Osteoblast (primary cell): Measurements from ENCODE around the gene SIRPA. TPM values are rescaled to one million over a fixed set of nuclear protein-coding genes. Genes with fewer than 3 reads are reported as not detected.

Experiments
- DNase-seq: peaks from one replicate; pipeline ENCODE4 v3.0.0; 2011; ENCODE audit warnings: low spot score, mixed read lengths; ENCODE audit not compliant: insufficient read length; ENCODE audit errors: missing footprints
- H2AFZ ChIP-seq: 2 replicates; pipeline ENCODE4 v1.6.0; 2011; ENCODE audit warnings: mild to moderate bottlenecking, low read length
- H3K27ac ChIP-seq: 2 replicates; pipeline ENCODE4 v1.5.1; 2011; ENCODE audit warnings: mild to moderate bottlenecking, low read depth, low read length, moderate library complexity
- H3K27me3 ChIP-seq: 2 replicates; pipeline ENCODE4 v1.6.0; 2012; ENCODE audit warnings: mild to moderate bottlenecking, control low read depth, inconsistent platforms, low read length, moderate library complexity; ENCODE audit not compliant: insufficient read depth
- H3K36me3 ChIP-seq: 2 replicates; pipeline ENCODE4 v1.5.1; 2011; ENCODE audit warnings: mild to moderate bottlenecking, low read length, control low read depth, moderate library complexity; ENCODE audit not compliant: insufficient read depth
- H3K4me1 ChIP-seq: 2 replicates; pipeline ENCODE4 v1.5.1; 2011; ENCODE audit warnings: mild to moderate bottlenecking, low read length, control low read depth, moderate library complexity; ENCODE audit not compliant: insufficient read depth
- H3K4me2 ChIP-seq: 2 replicates; pipeline ENCODE4 v1.6.0; 2011; ENCODE audit warnings: mild to moderate bottlenecking, low read length; ENCODE audit not compliant: insufficient read depth
- H3K4me3 ChIP-seq: fragments of 200-600 bp; sonication (generic); 3 replicates; pipeline ENCODE4 v1.5.1; 2012; ENCODE audit warnings: mild to moderate bottlenecking, low read length, inconsistent platforms; ENCODE audit not compliant: insufficient read depth
- H3K79me2 ChIP-seq: 2 replicates; pipeline ENCODE4 v1.6.0; 2012; ENCODE audit warnings: mild to moderate bottlenecking, low read length, control low read depth, inconsistent platforms; ENCODE audit not compliant: insufficient read depth
- H3K9me3 ChIP-seq: 2 replicates; pipeline ENCODE4 v1.5.1; 2011; ENCODE audit warnings: low read depth, low read length, control low read depth
- H4K20me1 ChIP-seq: 2 replicates; pipeline ENCODE4 v1.6.0; 2012; ENCODE audit warnings: mild to moderate bottlenecking, low read length, control low read depth; ENCODE audit not compliant: insufficient read depth
- CTCF ChIP-seq: IDR thresholded peaks from 2 replicates; pipeline ENCODE4 v1.5.1; 2011; ENCODE audit warnings: mild to moderate bottlenecking, low read depth, low read length, moderate library complexity; ENCODE audit errors: extremely low read depth
- total RNA-seq: library from RNA; depleted of rRNA; stranded (reverse); fragments of >200 nt; gene quantifications from 2 replicates; pipeline ENCODE4 v1.2.3, GENCODE V29; 2012

Gene SIRPA
- total RNA-seq, 1 donor: 15.9 TPM

DNA sequence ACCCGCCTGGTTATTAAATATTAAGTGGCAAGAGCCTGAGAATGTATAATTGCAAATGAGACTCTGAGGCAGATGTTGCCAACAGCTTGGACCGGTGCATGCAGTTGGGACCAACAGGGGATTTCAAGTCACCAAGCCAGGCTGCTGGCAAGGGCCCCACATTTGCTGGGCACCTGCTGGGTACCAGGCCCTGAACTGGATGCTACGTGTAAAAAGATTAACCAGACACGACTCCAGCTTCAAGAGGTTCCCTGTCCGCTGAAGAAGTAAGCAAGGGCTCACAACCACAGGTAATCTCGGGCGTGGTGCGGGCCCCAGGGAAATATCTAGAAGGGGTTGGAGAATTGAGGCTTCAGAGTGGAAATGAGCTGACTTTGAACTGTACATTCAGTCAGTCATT is 13.2 kb upstream of the SIRPA start:
- no peak overlapping the region for H3K27ac ChIP-seq
- peaks cover 30% of the 10 kb centered on the region for H3K27me3 ChIP-seq
- no peak for DNase-seq
- no peaks in the 10 kb centered on the region for H3K79me2 ChIP-seq
- H3K4me2 ChIP-seq: no peak overlapping the region
- no peaks in the 10 kb centered on the region for H3K36me3 ChIP-seq
- H4K20me1 ChIP-seq: no peaks in the 10 kb centered on the region
- no peaks in the 10 kb centered on the region for H3K4me1 ChIP-seq
- TF ChIP-seq CTCF: no peak
- H2AFZ ChIP-seq: no peak overlapping the region
- no peaks in the 10 kb centered on the region for H3K9me3 ChIP-seq
- no peak overlapping the region for H3K4me3 ChIP-seq

- Histone ChIP-seq H3K9me3 (no peaks in the 10 kb centered on the region), H3K4me3 (no peak overlapping the region), H3K27ac (no peak overlapping the region), H3K27me3 (peaks cover 30% of the 10 kb centered on the region), H3K36me3 (no peaks in the 10 kb centered on the region), H3K79me2 (no peaks in the 10 kb centered on the region), H2AFZ (no peak overlapping the region), H3K4me2 (no peak overlapping the region), H4K20me1 (no peaks in the 10 kb centered on the region), H3K4me1 (peaks cover 2% of the 10 kb centered on the region)
- TF ChIP-seq CTCF: no peak
- DNase-seq: peak; percentile 87
Observed at GRCh38 chr20:1883986-1884385, 11.2 kb upstream of the SIRPA start.

DNA sequence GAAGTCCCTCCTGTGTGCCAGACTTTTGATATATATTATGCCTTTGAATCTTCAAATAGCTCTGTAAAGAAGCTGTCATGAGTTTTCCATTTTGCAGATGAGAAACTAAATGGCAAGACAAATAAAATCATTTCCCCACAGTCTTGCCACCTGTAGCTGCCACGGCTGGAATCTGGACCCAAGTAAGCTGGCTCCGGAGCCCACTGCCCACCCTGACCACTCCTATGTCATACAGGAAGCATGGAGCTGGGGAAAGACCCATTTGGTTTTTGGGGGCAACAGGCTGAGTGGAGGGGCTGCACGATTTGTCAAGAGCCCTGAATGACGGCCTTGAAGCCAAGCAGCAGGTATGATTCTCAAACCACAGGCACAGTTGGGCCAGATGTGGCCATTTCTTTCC is 10.0 kb upstream of the SIRPA start:
- Histone ChIP-seq H3K4me2 (no peak overlapping the region), H3K4me1 (peaks cover 7% of the 10 kb centered on the region), H4K20me1 (no peaks in the 10 kb centered on the region), H3K36me3 (peaks cover 2% of the 10 kb centered on the region), H3K4me3 (no peak overlapping the region), H2AFZ (no peak overlapping the region), H3K79me2 (no peaks in the 10 kb centered on the region), H3K9me3 (no peaks in the 10 kb centered on the region), H3K27me3 (peaks cover 30% of the 10 kb centered on the region), H3K27ac (no peak overlapping the region)
- TF ChIP-seq CTCF: no peak
- no peak for DNase-seq

GRCh38 chr20:1885940-1886693 is 9.1 kb upstream of the SIRPA start:
- H3K4me2 ChIP-seq: no peak overlapping the region
- H4K20me1 ChIP-seq: no peaks in the 10 kb centered on the region
- H2AFZ ChIP-seq: no peak overlapping the region
- DNase-seq: peak; percentile 73
- H3K4me3 ChIP-seq: no peak overlapping the region
- peaks cover 30% of the 10 kb centered on the region for H3K27me3 ChIP-seq
- peaks cover 5% of the 10 kb centered on the region for H3K36me3 ChIP-seq
- H3K9me3 ChIP-seq: no peaks in the 10 kb centered on the region
- H3K4me1 ChIP-seq: peaks cover 7% of the 10 kb centered on the region
- H3K79me2 ChIP-seq: no peaks in the 10 kb centered on the region
- H3K27ac ChIP-seq: no peak overlapping the region
- no peak for TF ChIP-seq CTCF
